HEK293 (cell line): ENCODE data around the gene CEACAM19.

Experiments used
- CTCF ChIA-PET: fragments of 350-600 bp; formaldehyde crosslinking; extraction: SDS; loops from one replicate; lab custom pipeline; 2021; ENCODE audit warnings: antibody characterized with exemption; lab: Yijun Ruan, JAX
- POLR2A ChIA-PET: fragments of 300-600 bp; formaldehyde crosslinking; extraction: SDS; loops from one replicate; lab custom pipeline; 2020; ENCODE audit warnings: antibody characterized with exemption, inconsistent platforms; lab: Yijun Ruan, JAX
- H3K27ac ChIP-seq: fragments of 200-500 bp; sonication (Bioruptor generic); 2 replicates; pipeline ENCODE4 v1.5.1; 2014; ENCODE audit warnings: low read depth, low read length, control low read depth, inconsistent platforms; ENCODE audit errors: extremely low read depth
- H3K36me3 ChIP-seq, 2 experiments: fragments of 200-500 bp in 1 of 2; sonication (Bioruptor generic) in 1 of 2; 1 replicate in 1 of 2; 2 replicates in 1 of 2; pipeline ENCODE4 v1.5.1; 2014 to 2017; ENCODE audit warnings: inconsistent platforms in 2 of 2, low read length in 2 of 2; ENCODE audit not compliant: control insufficient read depth in 2 of 2, insufficient read depth in 1 of 2
- H3K4me1 ChIP-seq: fragments of 200-500 bp; sonication (Bioruptor generic); 2 replicates; pipeline ENCODE4 v1.5.1; 2014; ENCODE audit warnings: mild to moderate bottlenecking, low read length, inconsistent platforms; ENCODE audit not compliant: control insufficient read depth, insufficient read depth
- H3K4me3 ChIP-seq: 2 replicates; pipeline ENCODE4 v1.5.1; 2011; ENCODE audit warnings: low read depth, mild to moderate bottlenecking, control low read depth, low read length, moderate library complexity
- H3K9me3 ChIP-seq: fragments of 200-500 bp; sonication (Bioruptor generic); 2 replicates; pipeline ENCODE4 v1.5.1; 2014; ENCODE audit warnings: low read depth, low read length, inconsistent platforms; ENCODE audit not compliant: control insufficient read depth, insufficient read depth
- CTCF ChIP-seq: fragments of 450-650 bp; formaldehyde crosslinking; IDR thresholded peaks from 2 replicates; pipeline ENCODE4 v1.5.1; 2016; ENCODE audit warnings: missing biosample characterization, missing genetic modification characterization
- FEZF1 ChIP-seq: fragments of 450-650 bp; formaldehyde crosslinking; IDR thresholded peaks from 2 replicates; pipeline ENCODE4 v1.5.1; 2016; ENCODE audit warnings: missing biosample characterization, missing genetic modification characterization
- OSR2 ChIP-seq: fragments of 450-650 bp; formaldehyde crosslinking; IDR thresholded peaks from 2 replicates; pipeline ENCODE4 v1.5.1; 2016; ENCODE audit warnings: missing biosample characterization, missing genetic modification characterization
- SP3 ChIP-seq: fragments of 450-650 bp; formaldehyde crosslinking; IDR thresholded peaks from 2 replicates; pipeline ENCODE4 v1.5.1; 2016; ENCODE audit warnings: missing biosample characterization, missing genetic modification characterization
- TSHZ1 ChIP-seq: fragments of 450-650 bp; formaldehyde crosslinking; IDR thresholded peaks from 2 replicates; pipeline ENCODE4 v1.5.1; 2016; ENCODE audit warnings: missing biosample characterization, missing genetic modification characterization, borderline replicate concordance
- ZBTB1 ChIP-seq: fragments of 450-650 bp; formaldehyde crosslinking; IDR thresholded peaks from 2 replicates; pipeline ENCODE4 v1.5.1; 2016; ENCODE audit warnings: missing biosample characterization, missing genetic modification characterization
- ZBTB48 ChIP-seq: fragments of 450-650 bp; formaldehyde crosslinking; IDR thresholded peaks from 2 replicates; pipeline ENCODE4 v1.5.1; 2016; ENCODE audit warnings: missing biosample characterization, missing genetic modification characterization
- ZBTB7A ChIP-seq: fragments of 450-650 bp; formaldehyde crosslinking; IDR thresholded peaks from 2 replicates; pipeline ENCODE4 v1.5.1; 2016; ENCODE audit warnings: low read depth, missing biosample characterization, missing genetic modification characterization
- ZNF10 ChIP-seq: fragments of 450-650 bp; formaldehyde crosslinking; IDR thresholded peaks from 2 replicates; pipeline ENCODE4 v1.5.1; 2017; ENCODE audit warnings: missing biosample characterization, missing genetic modification characterization
- ZNF133 ChIP-seq: fragments of 450-650 bp; formaldehyde crosslinking; IDR thresholded peaks from 2 replicates; pipeline ENCODE4 v1.5.1; 2016; ENCODE audit warnings: missing biosample characterization, missing genetic modification characterization
- ZNF138 ChIP-seq: fragments of 450-650 bp; formaldehyde crosslinking; IDR thresholded peaks from 2 replicates; pipeline ENCODE4 v1.5.1; 2016; ENCODE audit warnings: missing biosample characterization, missing genetic modification characterization, borderline replicate concordance
- ZNF221 ChIP-seq: fragments of 450-650 bp; formaldehyde crosslinking; IDR thresholded peaks from 2 replicates; pipeline ENCODE4 v1.5.1; 2017; ENCODE audit warnings: missing biosample characterization, missing genetic modification characterization, borderline replicate concordance
- ZNF23 ChIP-seq: fragments of 450-650 bp; formaldehyde crosslinking; IDR thresholded peaks from 2 replicates; pipeline ENCODE4 v1.5.1; 2016; ENCODE audit warnings: missing biosample characterization, missing genetic modification characterization, borderline replicate concordance
- ZNF266 ChIP-seq: fragments of 450-650 bp; formaldehyde crosslinking; IDR thresholded peaks from 2 replicates; pipeline ENCODE4 v1.5.1; 2016; ENCODE audit warnings: missing biosample characterization, missing genetic modification characterization, low read depth
- ZNF280C ChIP-seq: fragments of 450-650 bp; formaldehyde crosslinking; IDR thresholded peaks from 2 replicates; pipeline ENCODE4 v1.5.1; 2016; ENCODE audit warnings: missing biosample characterization, missing genetic modification characterization
- ZNF341 ChIP-seq: fragments of 450-650 bp; formaldehyde crosslinking; IDR thresholded peaks from 2 replicates; pipeline ENCODE4; 2016; ENCODE audit warnings: low read depth, missing biosample characterization, missing genetic modification characterization
- ZNF354C ChIP-seq: fragments of 450-650 bp; formaldehyde crosslinking; IDR thresholded peaks from 2 replicates; pipeline ENCODE4 v1.5.1; 2016; ENCODE audit warnings: missing biosample characterization, missing genetic modification characterization, low read depth, borderline replicate concordance
- ZNF488 ChIP-seq: fragments of 450-650 bp; formaldehyde crosslinking; IDR thresholded peaks from 2 replicates; pipeline ENCODE4 v1.5.1; 2016; ENCODE audit warnings: missing biosample characterization, missing genetic modification characterization
- ZNF549 ChIP-seq: fragments of 450-650 bp; IDR thresholded peaks from 2 replicates; pipeline ENCODE4 v1.5.1; 2018; ENCODE audit warnings: missing biosample characterization, missing genetic modification characterization, mild to moderate bottlenecking, inconsistent platforms, moderate library complexity
- ZNF571 ChIP-seq: fragments of 450-650 bp; formaldehyde crosslinking; IDR thresholded peaks from 2 replicates; pipeline ENCODE4 v1.5.0; 2017; ENCODE audit warnings: missing biosample characterization, missing genetic modification characterization
- ZNF580 ChIP-seq: fragments of 450-650 bp; formaldehyde crosslinking; IDR thresholded peaks from 2 replicates; pipeline ENCODE4 v1.5.1; 2016; ENCODE audit warnings: missing biosample characterization, missing genetic modification characterization
- ZNF600 ChIP-seq: fragments of 450-650 bp; formaldehyde crosslinking; IDR thresholded peaks from 2 replicates; pipeline ENCODE4 v1.5.1; 2016; ENCODE audit warnings: missing biosample characterization, missing genetic modification characterization
- ZNF623 ChIP-seq: fragments of 450-650 bp; formaldehyde crosslinking; IDR thresholded peaks from 2 replicates; pipeline ENCODE4 v1.5.1; 2016; ENCODE audit warnings: missing biosample characterization, missing genetic modification characterization
- ZNF654 ChIP-seq: fragments of 450-650 bp; formaldehyde crosslinking; IDR thresholded peaks from 2 replicates; pipeline ENCODE4 v1.5.1; 2016; ENCODE audit warnings: low read depth, missing biosample characterization, missing genetic modification characterization
- ZNF660 ChIP-seq: fragments of 450-650 bp; IDR thresholded peaks from 2 replicates; pipeline ENCODE4 v1.5.1; 2018; ENCODE audit warnings: missing biosample characterization, mild to moderate bottlenecking, missing genetic modification characterization
- ZNF785 ChIP-seq: fragments of 450-650 bp; formaldehyde crosslinking; IDR thresholded peaks from 2 replicates; pipeline ENCODE4 v1.5.1; 2016; ENCODE audit warnings: missing biosample characterization, missing genetic modification characterization
- ZNF843 ChIP-seq: fragments of 450-650 bp; formaldehyde crosslinking; IDR thresholded peaks from 2 replicates; pipeline ENCODE4 v1.5.1; 2016; ENCODE audit warnings: missing biosample characterization, missing genetic modification characterization

CEACAM19 gene

GRCh38 chr19:44663996-44664395 lies 7.3 kb upstream of the CEACAM19 start (continued):
- TF ChIP-seq ZNF654 (peak; percentile 16; the same call in 1 of the 2 replicates), ZNF580 (tag by site-specific recombination) (no peak), ZBTB7A (no peak), ZNF354C (0 out of 2 replicates have a peak, but pooled peaks have one; percentile 38), ZNF623 (peak; percentile 52), ZNF660 (no peak), OSR2 (no peak), ZNF600 (tag by site-specific recombination) (no peak), ZNF266 (0 out of 2 replicates have a peak, but pooled peaks have one; percentile 14), ZNF10 (tag by site-specific recombination) (no peak), ZNF488 (tag by site-specific recombination) (no peak), ZNF843 (no peak), TSHZ1 (no peak), SP3 (no peak), ZNF23 (tag by site-specific recombination) (no peak), ZNF280C (tag by site-specific recombination) (no peak), ZNF221 (tag by site-specific recombination) (no peak), FEZF1 (tag by site-specific recombination) (no peak), ZNF549 (tag by site-specific recombination) (no peak), ZNF785 (no peak)

DNA sequence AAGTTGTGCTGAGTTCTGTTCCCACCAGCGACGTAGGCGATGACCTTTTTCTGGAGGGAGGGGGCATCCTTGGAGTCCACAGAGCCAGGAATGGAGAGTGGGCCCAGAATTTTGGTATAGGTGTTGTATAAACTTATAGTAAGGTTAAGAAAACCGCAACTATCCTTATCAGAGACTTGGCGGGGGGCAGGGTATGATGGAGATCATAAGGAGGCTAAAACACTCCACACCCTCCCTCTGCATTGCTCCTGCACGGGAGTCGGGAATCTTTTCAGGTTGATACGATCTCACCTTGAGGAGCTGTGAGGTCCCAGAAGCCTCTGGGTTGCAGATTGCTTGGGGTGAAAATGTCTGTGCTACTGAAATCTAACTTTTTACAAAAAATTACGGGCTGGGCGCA lies 6.3 kb upstream of the CEACAM19 start:
- Histone ChIP-seq H3K4me1 (no peaks in the 10 kb centered on the region), H3K27ac (no peak overlapping the region), H3K9me3 (no peaks in the 10 kb centered on the region), H3K36me3 (peaks cover 18 to 37% of the 10 kb centered on the region in 2 experiments; a peak in 2 of 3 replicates)
- ChIA-PET CTCF (interaction anchor here (1.5 kb wide), 1 partner anchor 24 kb away, joined by 3 read pairs; no protein-coding TSS in a partner anchor), POLR2A (interaction anchor here (0.6 to 0.7 kb wide), 2 partner anchors 77 to 95 kb away, joined by 3 to 4 read pairs; no protein-coding TSS in a partner anchor)
- TF ChIP-seq ZNF571 (tag by site-specific recombination): no peak
- no peak for TF ChIP-seq CTCF (tag by site-specific recombination)
- TF ChIP-seq ZBTB1 (tag by site-specific recombination): no peak
- TF ChIP-seq ZBTB48 (tag by site-specific recombination): no peak
- TF ChIP-seq ZNF133: no peak
- TF ChIP-seq ZNF341 (tag by site-specific recombination): no peak
- TF ChIP-seq ZNF138 (tag by site-specific recombination): no peak
- TF ChIP-seq, all 188 proteins: peak for 0
- H3K4me3 ChIP-seq: no peak overlapping the region
